H1 (cell line): ENCODE measurements around the gene TENT4B.

ENCODE experiments used
- RAD21 ChIP-seq, 2 experiments: IDR thresholded peaks in 1 of 2; conservative IDR thresholded peaks in 1 of 2; 2 replicates each; pipeline ENCODE4 v1.6.1; 2011; ENCODE audit warnings: low read depth in 2 of 2, low read length in 2 of 2, improper control_type of control experiment in 1 of 2, inconsistent platforms in 1 of 2, mild to moderate bottlenecking in 1 of 2, moderate library complexity in 1 of 2
- TF ChIP-seq, protein P1 (sequence below), 3 experiments: IDR thresholded peaks; 1 replicate in 2 of 3; 2 replicates in 1 of 3; pipeline versions ENCODE4 v1.5.1 to v1.6.1; 2011; ENCODE audit warnings: low read length in 3 of 3, mild to moderate bottlenecking in 3 of 3, inconsistent platforms in 2 of 3, low read depth in 1 of 3, moderate library complexity in 1 of 3; ENCODE audit not compliant: insufficient read depth in 1 of 3; ENCODE audit errors: control extremely low read depth in 1 of 3

- TF ChIP-seq, protein P1, sequence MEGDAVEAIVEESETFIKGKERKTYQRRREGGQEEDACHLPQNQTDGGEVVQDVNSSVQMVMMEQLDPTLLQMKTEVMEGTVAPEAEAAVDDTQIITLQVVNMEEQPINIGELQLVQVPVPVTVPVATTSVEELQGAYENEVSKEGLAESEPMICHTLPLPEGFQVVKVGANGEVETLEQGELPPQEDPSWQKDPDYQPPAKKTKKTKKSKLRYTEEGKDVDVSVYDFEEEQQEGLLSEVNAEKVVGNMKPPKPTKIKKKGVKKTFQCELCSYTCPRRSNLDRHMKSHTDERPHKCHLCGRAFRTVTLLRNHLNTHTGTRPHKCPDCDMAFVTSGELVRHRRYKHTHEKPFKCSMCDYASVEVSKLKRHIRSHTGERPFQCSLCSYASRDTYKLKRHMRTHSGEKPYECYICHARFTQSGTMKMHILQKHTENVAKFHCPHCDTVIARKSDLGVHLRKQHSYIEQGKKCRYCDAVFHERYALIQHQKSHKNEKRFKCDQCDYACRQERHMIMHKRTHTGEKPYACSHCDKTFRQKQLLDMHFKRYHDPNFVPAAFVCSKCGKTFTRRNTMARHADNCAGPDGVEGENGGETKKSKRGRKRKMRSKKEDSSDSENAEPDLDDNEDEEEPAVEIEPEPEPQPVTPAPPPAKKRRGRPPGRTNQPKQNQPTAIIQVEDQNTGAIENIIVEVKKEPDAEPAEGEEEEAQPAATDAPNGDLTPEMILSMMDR (IDR thresholded peaks at IDR 0.05; ENCODE audit: control extremely low read depth in 1 of 3, insufficient read depth in 1 of 3, low read depth in 1 of 3, low read length in 3 of 3): no peak
- TF ChIP-seq RAD21 (IDR thresholded peaks at IDR 0.05 in 1 of 2, conservative IDR thresholded peaks at IDR 0.05 in 1 of 2; ENCODE audit: low read depth in 2 of 2, low read length in 2 of 2): no peak
These were observed 48.7 kb downstream of the TENT4B start for GRCh38 chr16:50201787-50202186.
